GM19239 (cell line): Measurements from ENCODE around the gene WEE1.
"Not testable (repeated sequence)": the region's sequence is repeated elsewhere in the genome, so short reads cannot be mapped to it uniquely, and the experiment has no call there.

Experiments
- DNase-seq: peaks from one replicate; pipeline ENCODE4 v3.0.0; 2011; ENCODE audit warnings: low spot score; ENCODE audit not compliant: insufficient read length
- FAIRE-seq: peaks from 2 replicates; lab custom pipeline; 2011; peaks lifted over from hg19 to GRCh38; lab: Jason Lieb, UNC

Gene WEE1

DNA sequence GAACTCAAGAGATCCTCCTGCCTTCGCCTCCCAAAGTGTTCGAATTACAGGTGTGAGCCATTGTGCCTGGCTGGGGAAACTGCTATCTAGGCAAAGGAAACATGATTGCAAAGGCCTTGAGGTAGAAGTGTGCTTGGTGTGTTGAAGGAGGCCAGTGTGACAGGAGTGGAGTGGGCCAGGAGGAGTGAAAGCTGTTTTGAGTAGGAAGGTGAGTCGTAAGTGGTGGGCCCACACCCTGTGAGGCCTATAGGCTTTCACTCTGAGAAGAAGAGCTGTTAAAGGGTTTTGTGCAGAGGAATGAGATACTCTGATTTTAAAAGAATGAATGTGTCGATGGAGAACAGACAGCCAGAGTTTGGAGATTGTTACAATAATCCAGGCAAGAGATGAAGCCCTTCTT, 43.4 kb downstream of the WEE1 start:
- FAIRE-seq (no peak), DNase-seq (no peak)

DNA sequence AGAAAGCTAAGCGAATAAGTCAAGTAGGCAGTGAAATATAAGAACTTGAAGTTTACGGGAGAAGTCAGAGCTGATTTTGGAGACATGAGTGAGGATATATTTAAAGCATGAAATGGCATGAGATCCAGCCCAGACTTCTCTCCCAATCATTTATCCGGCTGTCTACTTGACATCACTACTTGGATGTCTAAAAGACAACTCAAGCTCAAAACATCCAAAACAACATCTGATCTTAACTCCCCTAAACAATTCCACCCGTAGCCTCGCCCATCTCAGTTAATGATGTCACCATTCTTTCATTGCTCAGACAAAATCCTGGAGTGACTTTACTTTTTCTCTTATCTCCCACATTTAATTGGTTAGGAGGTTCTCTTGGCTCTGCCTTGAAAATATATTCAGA, 44.5 kb downstream of the WEE1 start:
- DNase-seq (no peak), FAIRE-seq (no peak)

DNA sequence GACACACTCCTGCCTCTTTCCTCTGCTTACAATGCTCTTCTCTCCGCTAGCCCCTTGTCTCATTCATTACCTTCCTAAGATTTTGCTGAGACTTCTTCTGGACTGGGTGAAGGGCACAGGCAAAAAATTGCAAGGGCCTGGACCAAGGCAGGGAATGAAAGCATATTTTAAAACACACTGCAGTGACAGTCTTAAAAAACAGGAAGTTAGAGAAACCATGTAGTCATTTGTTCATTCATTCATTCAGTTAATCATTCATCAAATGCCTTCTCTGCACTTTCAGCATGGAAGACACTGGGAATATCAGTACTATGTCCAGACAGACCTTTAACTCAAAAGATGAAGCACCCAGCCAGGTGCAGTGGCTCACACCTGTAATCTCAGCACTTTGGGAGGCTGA, 45.5 kb downstream of the WEE1 start:
- FAIRE-seq (no peak), DNase-seq (no peak)

DNA sequence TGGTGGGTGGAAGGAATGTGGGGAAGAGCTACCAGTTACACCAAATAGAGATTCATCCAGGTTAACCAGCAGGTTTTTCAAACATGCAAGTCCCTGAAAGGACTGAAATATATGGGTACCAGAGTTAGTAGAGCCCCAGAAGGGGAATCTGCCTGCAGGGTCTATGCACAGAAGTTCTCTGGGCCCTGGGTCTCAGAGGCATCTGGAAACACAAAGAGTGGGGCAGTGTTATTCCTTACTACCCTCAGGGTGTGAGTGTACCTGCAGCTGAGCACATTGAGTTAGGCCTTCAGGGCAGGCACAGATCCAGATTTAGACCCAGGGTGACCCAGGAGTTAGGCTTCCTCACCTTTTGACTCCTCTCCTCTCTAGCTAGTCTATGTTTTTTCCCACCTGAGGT, 46.5 kb downstream of the WEE1 start:
- FAIRE-seq, result no peak
- no peak for DNase-seq

DNA sequence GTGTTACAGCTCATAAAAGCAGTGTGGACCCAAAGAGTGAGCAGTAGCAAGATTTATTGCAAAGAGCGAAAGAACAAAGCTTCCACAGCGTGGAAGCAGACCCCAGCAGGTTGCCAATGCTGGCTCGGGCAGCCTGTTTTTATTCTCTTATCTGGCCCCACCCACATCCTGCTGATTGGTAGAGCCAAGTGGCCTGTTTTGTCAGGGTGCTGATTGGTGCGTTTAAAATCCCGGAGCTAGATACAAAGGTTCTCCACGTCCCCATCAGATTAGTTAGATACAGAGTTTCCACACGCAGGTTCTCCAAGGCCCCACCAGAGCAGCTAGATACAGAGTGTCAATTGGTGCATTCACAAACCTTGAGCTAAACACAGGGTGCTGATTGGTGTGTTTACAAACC, 48.9 kb downstream of the WEE1 start:
- FAIRE-seq, DNase-seq: not testable (repeated sequence)

DNA sequence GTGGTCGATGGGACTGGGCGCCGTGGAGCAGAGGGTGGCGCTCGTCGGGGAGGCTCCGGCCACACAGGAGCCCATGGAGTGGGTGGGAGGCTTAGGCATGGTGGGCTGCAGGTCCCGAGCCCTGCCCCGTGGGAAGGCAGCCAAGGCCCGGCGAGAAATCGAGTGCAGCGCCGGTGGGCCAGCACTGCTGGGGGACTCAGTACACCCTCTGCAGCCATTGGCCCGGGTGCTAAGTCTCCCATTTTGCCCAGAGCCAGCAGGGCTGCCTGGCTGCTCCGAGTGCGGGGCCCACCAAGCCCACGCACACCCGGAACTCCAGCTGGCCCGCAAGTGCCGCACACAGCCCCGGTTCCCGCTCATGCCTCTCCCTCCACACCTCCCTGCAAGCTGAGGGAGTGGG, 49.6 kb downstream of the WEE1 start:
- FAIRE-seq, DNase-seq: not testable (repeated sequence)

DNA sequence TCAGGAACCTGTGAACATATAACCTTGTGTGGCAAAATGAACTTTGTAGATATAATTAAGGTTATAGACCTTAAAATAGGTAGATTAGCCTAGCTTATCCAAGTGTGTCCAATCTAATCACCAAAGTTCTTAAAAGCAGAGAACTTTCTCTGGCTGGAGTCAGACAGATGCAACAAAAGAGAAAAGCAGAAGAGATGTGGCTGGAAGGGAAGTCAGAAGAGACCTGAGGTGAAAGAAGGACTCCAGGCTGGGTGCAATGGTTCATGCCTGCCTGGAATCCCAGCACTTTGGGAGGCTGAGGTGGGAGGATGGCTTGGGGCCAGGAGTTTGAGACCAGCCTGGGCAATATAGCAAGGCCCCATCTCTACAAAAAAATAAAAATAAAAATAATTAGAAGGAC, 51.0 kb downstream of the WEE1 start:
- FAIRE-seq (no peak), DNase-seq (no peak)

DNA sequence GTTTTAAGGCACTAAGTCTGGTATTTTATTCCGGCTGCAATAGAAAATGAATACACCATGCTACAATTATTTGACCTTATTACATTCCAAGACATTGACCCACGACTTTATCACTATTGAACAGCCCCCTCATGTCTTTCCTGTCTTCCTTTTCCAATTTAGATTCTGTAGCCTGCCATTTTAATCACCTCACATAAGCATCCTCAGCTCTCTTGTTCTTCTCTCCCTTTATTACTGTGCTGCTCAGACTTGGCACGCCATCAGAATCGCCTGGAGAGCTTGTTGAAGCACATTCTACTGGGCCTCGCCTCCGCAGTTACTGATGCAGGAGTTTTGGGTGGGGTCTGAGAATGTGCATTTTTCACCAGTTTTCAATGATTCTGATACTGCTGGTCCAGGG, 51.7 kb downstream of the WEE1 start:
- DNase-seq (no peak), FAIRE-seq (no peak)

DNA sequence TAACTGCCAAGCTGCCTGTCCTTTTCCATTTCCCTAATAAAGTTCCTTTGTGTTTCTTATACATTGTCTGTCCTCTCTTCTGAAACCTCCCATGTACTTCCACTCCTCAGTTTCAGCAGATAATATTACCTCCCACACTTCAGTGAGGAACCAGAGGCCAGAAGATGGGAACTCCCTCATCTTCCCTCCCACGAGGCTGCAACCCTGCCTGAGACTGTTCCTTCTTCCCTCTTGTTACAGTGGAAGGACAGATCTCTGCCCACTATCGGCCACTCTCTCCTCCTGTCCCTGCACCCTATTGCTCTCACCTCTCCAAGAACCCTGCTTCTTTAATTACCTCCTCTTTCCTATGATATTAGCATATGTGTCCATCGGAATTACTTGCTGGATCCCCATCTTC, 52.3 kb downstream of the WEE1 start:
- FAIRE-seq (no peak), DNase-seq (no peak)

DNA sequence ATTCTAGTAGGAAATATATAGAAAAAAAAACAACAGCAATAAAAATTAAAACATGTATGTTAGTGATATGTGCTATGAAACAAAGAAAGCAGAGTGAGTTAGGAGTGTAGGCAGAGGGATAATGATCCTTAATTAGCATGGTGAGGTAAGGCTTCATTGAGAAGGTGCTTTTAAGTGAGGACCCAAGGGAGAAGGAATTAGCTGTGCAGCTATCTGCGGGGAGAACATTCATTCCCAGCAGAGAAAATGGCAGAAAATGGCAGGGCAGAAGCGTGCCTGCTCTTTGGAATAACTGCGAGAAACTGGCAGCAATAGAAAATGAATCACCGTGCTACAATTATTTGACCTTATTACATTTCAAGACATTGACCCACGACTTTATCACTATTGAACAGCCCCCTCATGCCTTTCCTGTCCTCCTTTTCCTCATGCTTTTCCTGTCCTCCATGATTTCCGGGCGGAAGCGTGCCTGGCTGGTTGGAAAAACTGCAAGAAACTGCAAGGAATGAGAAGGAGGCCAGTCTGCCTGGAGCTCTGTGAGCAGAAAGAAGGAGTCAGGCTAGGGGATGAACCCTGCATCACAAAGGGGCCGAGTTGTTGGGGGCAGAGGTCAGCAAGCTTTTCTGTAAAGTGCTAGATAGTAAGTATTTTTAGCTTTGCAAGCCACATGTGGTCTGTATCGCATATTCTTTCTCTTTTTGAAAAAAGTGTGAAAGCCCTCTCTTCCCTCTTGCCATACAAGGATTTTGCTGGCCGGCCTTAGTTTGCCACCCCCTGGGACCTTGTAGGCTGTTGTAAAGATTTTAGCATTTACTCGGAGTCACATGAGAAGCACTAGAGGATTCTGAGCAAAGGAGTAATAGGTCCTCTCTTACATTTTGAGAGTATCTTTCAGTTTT, 53.3 kb downstream of the WEE1 start:
- peak; percentile 75 for FAIRE-seq
- DNase-seq, result no peak

DNA sequence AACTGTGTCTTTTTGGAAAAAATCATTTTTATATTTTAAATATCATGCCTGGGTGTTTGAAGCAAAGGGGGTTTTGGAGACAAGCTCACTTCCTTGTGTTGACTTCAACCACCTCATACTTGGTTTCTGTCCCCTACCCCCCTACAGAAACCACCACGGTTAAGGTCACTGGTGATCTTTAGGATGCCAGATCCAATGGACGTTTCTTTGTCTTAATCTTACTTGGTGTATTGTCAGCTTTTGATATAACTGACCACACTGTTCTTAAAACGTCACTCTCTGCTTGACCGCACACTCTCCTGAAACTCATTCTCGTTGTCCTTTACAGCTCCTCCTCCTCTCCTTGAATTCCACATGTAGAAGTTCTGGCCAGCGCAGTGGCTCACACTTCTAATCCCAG, 55.6 kb downstream of the WEE1 start:
- no peak for DNase-seq

DNA sequence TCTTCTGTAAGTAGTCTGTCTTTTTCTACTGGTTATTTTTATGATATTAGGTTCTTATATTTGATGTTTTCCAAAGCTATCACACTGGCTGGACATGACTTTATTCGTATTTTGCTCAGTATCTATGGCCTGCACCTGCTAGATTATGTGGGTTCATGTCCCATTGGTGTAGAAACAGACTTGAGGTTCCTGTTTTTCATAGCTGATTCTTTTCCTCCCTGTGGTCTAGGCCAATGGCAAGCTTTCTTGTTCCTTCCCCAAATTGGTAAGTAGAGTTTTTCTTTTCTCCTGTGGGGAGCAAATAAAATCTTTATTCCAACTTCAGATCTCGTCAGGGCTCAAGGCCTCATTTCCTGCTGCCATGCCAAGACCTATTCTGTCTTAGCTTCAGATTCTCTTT, 60.2 kb downstream of the WEE1 start:
- FAIRE-seq, result peak; percentile 53
- no peak for DNase-seq

More for the DNA sequence above, 55.6 kb downstream of the WEE1 start:
- FAIRE-seq, result peak; percentile 88

DNA sequence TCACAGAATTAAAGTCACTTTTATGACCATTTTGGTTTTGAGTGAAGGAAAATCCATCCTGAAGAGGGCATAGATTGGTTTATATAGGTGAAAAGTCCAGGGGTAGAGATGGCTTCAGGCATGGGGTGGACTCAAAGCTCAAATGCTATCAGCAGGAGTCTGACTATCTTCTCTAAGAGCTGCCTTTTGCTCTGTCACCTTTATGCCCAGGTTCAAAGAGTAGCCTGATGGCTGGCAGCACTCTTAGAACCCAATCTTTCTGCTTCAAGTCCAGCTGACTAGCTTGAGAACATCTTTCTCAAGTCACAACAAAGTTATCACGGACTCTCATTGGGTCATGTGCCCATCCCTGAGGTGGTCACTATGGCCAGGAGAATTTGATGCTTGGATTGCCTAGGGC, 63.2 kb downstream of the WEE1 start:
- no peak for DNase-seq
- no peak for FAIRE-seq

DNA sequence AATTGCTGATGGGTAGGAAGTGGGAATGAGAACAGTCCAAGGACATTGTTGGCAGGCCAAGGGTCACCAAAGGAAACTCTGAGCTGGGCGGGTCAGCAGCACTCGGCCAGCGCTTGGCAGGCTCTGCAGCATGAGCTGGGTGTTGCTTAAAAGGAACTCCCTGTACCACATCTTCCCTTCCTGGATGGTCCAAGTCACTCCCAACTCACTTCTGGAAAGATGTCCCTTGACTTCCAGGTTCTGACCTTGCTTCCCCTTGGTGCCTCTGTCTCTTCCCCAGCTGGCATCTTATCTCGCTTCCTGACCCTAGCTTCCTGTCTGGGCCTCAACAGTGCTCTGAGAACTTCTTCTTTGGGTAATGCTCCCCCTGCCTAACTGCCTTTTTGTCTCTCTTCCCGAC, 65.6 kb downstream of the WEE1 start:
- DNase-seq (no peak), FAIRE-seq (no peak)
